Spleen (tissue), 11 donors: ENCODE results near the gene LPCAT1. TPM values are rescaled to one million over a fixed set of nuclear protein-coding genes. Genes with fewer than 3 reads are reported as not detected.

Source experiments
- DNase-seq: peaks from one replicate; pipeline ENCODE4 v3.0.0-alpha.2; 2020
- H3K27ac ChIP-seq, 8 donors: fragments of 200-600 bp; sonication (generic) in 7 of 8; 1 replicate in 4 of 8; 2 replicates in 4 of 8; pipeline versions ENCODE4 v1.5.0 to v1.8.0; 2016 to 2021; ENCODE audit warnings: inconsistent platforms in 4 of 8, mild to moderate bottlenecking in 4 of 8, moderate library complexity in 1 of 8
- H3K27me3 ChIP-seq, 7 donors: fragments of 200-600 bp; sonication (generic) in 6 of 7; replicated peaks in 1 of 7; 1 replicate in 4 of 7; 2 replicates in 3 of 7; pipeline versions ENCODE4 v1.5.0 to v1.8.0; 2016 to 2021; ENCODE audit warnings: inconsistent platforms in 3 of 7, mild to moderate bottlenecking in 1 of 7
- H3K36me3 ChIP-seq, 6 donors: fragments of 200-600 bp; sonication (generic) in 5 of 6; 1 replicate in 4 of 6; 2 replicates in 2 of 6; pipeline versions ENCODE4 v1.5.0 to v1.8.0; 2016 to 2021; ENCODE audit warnings: inconsistent platforms in 2 of 6
- H3K4me1 ChIP-seq, 6 donors: fragments of 200-600 bp; sonication (generic) in 5 of 6; 1 replicate in 3 of 6; 2 replicates in 3 of 6; pipeline versions ENCODE4 v1.5.0 to v1.8.0; 2016 to 2021; ENCODE audit warnings: inconsistent platforms in 3 of 6
- H3K4me3 ChIP-seq, 8 donors: fragments of 200-600 bp; sonication (generic) in 7 of 8; 1 replicate in 4 of 8; 2 replicates in 4 of 8; pipeline versions ENCODE4 v1.5.0 to v1.8.0; 2016 to 2021; ENCODE audit warnings: inconsistent platforms in 4 of 8, mild to moderate bottlenecking in 4 of 8, moderate library complexity in 2 of 8
- H3K9me3 ChIP-seq, 8 donors: fragments of 200-600 bp; sonication (generic) in 7 of 8; 1 replicate in 4 of 8; 2 replicates in 4 of 8; pipeline versions ENCODE4 v1.5.0 to v1.8.0; 2016 to 2021; ENCODE audit warnings: inconsistent platforms in 4 of 8
- POLR2A ChIP-seq, 3 donors: fragments of 450-650 bp; IDR thresholded peaks; one replicate each; pipeline ENCODE4 v1.5.1; 2017; ENCODE audit warnings: antibody characterized with exemption in 3 of 3, mild to moderate bottlenecking in 1 of 3
- POLR2AphosphoS5 ChIP-seq, 3 donors: sonication (generic); formaldehyde crosslinking; IDR thresholded peaks; one replicate each; pipeline ENCODE4 v1.5.1; 2017; ENCODE audit warnings: antibody characterized with exemption in 3 of 3
- WGBS, 5 donors: extraction: QIAGEN DNeasy Blood & Tissue Kit in 3 of 5; methylation state at CpG; one replicate each; pipeline versions ENCODE4 v1.1.5 to v1.1.7; 2013 to 2018; 5-methylcytosine and 5-hydroxymethylcytosine counted together
- intact Hi-C: fragments of 100-400 bp; cut with DNase I; formaldehyde crosslinking; loops from one replicate; pipeline ENCODE4 v1.15.0; 2023; ENCODE audit warnings: low total_unique reads
- polyA plus RNA-seq, 3 donors: library from polyadenylated mRNA; stranded (reverse); fragments of 200-250 nt; gene quantifications; one replicate each; pipeline ENCODE4 v1.2.1, GENCODE V29; 2013
- total RNA-seq, 7 donors: library from RNA; depleted of rRNA in 3 of 7; stranded (reverse); fragments of >200 nt in 3 of 7; fragmentation: NEBNext Ultra II Directional in 4 of 7; extraction: Animal tissue kit (Norgen Biotek cat#: 25700) in 4 of 7; gene quantifications; one replicate each; pipeline versions ENCODE4 v1.1.0 to v1.2.1, GENCODE V29; 2016 to 2021
- TF ChIP-seq, protein P1 (sequence below), 11 experiments: fragments of 200-600 bp in 7 of 11; fragments of 450-650 bp in 4 of 11; sonication (generic) in 4 of 11; IDR thresholded peaks in 8 of 11; conservative IDR thresholded peaks in 3 of 11; 1 replicate in 7 of 11; 2 replicates in 4 of 11; pipeline versions ENCODE4 v1.4.0 to v1.8.0; 2016 to 2021; ENCODE audit warnings: antibody characterized with exemption in 11 of 11, inconsistent platforms in 4 of 11, mild to moderate bottlenecking in 1 of 11
- donor health status: healthy with polysubstance abuse.
- donor health status: DM: no; HTN: no; CAD: no; lungs with moderate emphysema.
- donor health status: DM: no; HTN: no; CAD: no.
- donor health status: Bipolar disorder and iron deficiency.
- donor health status: healthy.
- donor health status: DM: no; HTN: no; CAD: no.
- donor health status: DM: yes; HTN: yes; CAD: no.

LPCAT1 gene
- total and polyA plus RNA-seq, 10 donors: 52.2 to 322 (median 174) TPM

DNA sequence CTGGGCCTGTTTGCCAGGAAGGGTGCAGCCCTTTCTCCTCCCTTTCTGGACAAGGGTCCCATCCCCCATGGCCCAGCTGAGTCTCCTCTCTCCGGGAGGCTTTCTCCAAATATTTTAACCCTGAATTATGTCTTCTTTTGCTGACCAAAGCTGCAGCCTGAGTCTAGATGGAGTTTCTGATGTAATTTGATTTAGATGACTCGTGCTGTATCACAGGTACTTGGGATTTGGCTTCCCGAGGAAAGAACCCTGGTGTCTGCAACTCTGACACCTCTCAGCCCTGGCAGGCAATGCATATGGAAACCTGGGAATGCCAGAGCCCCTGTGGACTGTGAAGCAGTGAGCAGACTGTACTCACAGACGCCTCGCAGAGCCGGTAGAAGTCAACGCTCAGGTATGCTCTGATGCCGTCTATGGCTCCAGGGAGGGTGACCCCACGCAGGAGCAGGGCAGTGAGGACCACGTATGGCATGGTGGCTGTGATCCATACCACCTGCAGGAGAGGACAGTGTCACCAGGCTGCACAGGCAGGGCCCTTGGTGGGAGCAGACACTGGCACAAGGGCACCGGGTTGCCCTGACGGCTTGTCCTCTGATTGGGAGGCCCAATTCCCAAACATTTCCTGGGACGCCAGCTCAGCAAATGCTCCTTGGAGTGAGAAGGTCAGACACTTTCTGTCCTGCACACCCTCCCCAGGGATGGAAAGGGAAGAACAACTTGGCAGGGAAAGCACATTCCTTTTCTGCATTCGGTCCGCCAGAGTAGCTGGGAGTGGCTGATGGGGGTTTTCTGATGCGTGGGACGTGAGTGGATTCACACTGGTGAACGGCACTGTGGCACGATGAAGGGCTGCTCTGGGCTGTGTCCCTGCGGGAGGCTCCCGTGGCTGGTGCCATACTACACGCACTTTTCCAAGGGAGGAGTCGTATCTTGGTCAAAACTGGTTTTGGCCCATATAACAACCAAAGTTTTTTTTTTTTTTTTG lies 103.3 kb downstream of the LPCAT1 start:
- DNase-seq: peak; percentile 55
- 71 to 81% (median 79%) methylated on average over 16 to 23 of the region's 23 CpGs for WGBS, 5 donors
- TF ChIP-seq POLR2AphosphoS5 (IDR thresholded peaks at IDR 0.05): no peak
- TF ChIP-seq POLR2A (IDR thresholded peaks at IDR 0.05): no peak
- TF ChIP-seq, protein P1, sequence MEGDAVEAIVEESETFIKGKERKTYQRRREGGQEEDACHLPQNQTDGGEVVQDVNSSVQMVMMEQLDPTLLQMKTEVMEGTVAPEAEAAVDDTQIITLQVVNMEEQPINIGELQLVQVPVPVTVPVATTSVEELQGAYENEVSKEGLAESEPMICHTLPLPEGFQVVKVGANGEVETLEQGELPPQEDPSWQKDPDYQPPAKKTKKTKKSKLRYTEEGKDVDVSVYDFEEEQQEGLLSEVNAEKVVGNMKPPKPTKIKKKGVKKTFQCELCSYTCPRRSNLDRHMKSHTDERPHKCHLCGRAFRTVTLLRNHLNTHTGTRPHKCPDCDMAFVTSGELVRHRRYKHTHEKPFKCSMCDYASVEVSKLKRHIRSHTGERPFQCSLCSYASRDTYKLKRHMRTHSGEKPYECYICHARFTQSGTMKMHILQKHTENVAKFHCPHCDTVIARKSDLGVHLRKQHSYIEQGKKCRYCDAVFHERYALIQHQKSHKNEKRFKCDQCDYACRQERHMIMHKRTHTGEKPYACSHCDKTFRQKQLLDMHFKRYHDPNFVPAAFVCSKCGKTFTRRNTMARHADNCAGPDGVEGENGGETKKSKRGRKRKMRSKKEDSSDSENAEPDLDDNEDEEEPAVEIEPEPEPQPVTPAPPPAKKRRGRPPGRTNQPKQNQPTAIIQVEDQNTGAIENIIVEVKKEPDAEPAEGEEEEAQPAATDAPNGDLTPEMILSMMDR (IDR thresholded peaks at IDR 0.05 in 8 of 11, conservative IDR thresholded peaks at IDR 0.05 in 3 of 11): no peak

DNA sequence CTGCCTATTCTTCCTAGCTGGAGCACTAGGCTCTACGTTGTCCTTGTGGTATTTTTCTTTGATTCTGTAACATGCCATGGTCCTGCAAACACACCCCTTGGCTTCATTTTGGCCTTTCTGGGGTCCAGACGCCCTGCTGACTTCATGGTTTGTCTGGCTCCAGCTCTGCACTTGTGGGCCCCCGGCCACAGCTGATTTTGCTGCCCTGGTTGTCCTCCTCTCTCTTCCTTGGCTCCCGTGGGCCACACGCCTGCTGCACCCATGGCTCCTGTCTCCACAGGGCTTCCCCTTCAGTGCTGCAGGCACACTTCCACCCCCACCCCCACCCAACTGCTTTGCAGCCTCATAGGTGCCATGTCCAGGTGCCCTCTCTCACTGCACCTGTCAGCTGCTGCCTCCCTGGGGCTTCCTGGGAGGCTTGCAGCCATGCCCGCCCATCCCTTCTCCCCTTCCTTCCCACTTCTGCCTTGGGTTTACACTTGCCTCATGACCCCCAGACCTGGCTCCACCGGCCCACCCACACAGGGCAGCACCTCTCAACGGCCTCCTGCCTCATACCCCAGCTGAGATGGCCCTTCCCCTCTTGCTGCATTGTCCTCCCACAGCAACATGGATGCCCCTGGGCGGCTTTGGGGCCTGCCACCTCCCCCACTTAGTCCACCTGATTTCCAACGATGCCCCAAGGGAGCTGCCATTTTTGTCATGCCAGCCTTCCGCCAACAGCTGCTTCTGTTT lies 104.1 kb downstream of the LPCAT1 start:
- H3K4me1 ChIP-seq: no peaks in the 10 kb centered on the region
- H3K9me3 ChIP-seq: no peaks in the 10 kb centered on the region
- TF ChIP-seq, protein P1 (IDR thresholded peaks at IDR 0.05 in 8 of 11, conservative IDR thresholded peaks at IDR 0.05 in 3 of 11): no peak
- no peak for TF ChIP-seq POLR2AphosphoS5 (IDR thresholded peaks at IDR 0.05)
- no peak for TF ChIP-seq POLR2A (IDR thresholded peaks at IDR 0.05)
- H3K4me3 ChIP-seq: no peak overlapping the region
- intact Hi-C loops: no loop called here
- peaks cover 0 to 11% (median 0%) of the 10 kb centered on the region in 7 donors for H3K27me3 ChIP-seq
- WGBS, 5 donors: 58 to 78% (median 75%) methylated on average over 11 of the region's 11 CpGs
- DNase-seq: peak; percentile 61
- no peaks in the 10 kb centered on the region for H3K36me3 ChIP-seq
- no peak overlapping the region for H3K27ac ChIP-seq

More for the DNA sequence above, 103.3 kb downstream of the LPCAT1 start:
- Histone ChIP-seq H3K36me3 (no peaks in the 10 kb centered on the region), H3K9me3 (peaks cover 0 to 8% (median 0%) of the 10 kb centered on the region in 8 donors), H3K4me1 (no peaks in the 10 kb centered on the region), H3K27me3 (peaks cover 0 to 10% (median 0%) of the 10 kb centered on the region in 7 donors), H3K27ac (no peak overlapping the region), H3K4me3 (no peak overlapping the region)
- intact Hi-C loops: no loop called here

DNA sequence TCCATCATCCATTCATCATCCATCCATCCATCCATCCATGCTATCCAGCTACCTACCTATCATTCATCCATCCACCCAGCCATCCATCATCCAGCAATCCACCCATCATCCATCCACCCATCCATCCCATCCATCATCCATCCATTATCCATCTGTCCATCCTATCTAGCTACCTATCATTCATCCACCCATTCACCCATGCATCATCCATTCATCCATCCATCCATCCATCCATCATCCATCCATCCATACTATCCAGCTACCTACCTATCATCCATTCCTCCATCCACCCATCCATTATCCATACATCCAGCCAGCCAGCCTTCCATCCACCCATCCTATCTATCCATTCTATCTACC lies 104.9 kb downstream of the LPCAT1 start:
- TF ChIP-seq, protein P1 (IDR thresholded peaks at IDR 0.05 in 8 of 11, conservative IDR thresholded peaks at IDR 0.05 in 3 of 11): no peak
- TF ChIP-seq POLR2A (IDR thresholded peaks at IDR 0.05) (no peak), POLR2AphosphoS5 (IDR thresholded peaks at IDR 0.05) (no peak)
- intact Hi-C loops: no loop called here
- DNase-seq: no peak

More for the DNA sequence above, 104.9 kb downstream of the LPCAT1 start:
- peaks cover 0 to 15% (median 0%) of the 10 kb centered on the region in 7 donors for H3K27me3 ChIP-seq
- no peaks in the 10 kb centered on the region for H3K36me3 ChIP-seq
- no peaks in the 10 kb centered on the region for H3K9me3 ChIP-seq
- H3K27ac ChIP-seq: no peak overlapping the region
- H3K4me3 ChIP-seq: no peak overlapping the region
- H3K4me1 ChIP-seq: no peaks in the 10 kb centered on the region
